ENCODE measurements around the gene UCN. TPM values are rescaled to one million over a fixed set of nuclear protein-coding genes. Genes with fewer than 3 reads are reported as not detected.

UCN gene
- total RNA-seq, 3 donors from 2014 or later, result 0.80 to 8.8 (median 4.6) TPM

DNA sequence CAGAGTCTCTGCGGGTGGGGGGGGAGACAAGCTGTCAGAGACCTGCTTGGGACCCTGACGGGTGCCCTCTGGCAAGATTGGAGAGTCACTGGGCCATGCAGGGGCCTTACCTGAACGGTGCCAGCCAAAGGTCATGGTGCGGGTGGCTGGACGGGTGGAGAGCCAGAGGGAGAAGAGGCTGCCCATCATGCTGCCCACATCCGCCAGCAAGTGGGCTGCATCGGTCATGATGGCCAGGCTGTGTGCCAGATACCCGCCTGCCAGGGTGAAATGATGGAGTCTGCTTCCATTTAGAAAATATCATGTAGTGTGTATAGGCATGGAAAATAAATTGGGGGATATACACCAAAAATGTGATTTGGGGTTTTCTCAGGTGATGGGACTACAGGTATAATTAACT, 50.2 kb downstream of the UCN start:
- Histone ChIP-seq H3K36me3 (no peaks in the 10 kb centered on the region), H3K27me3 (peaks cover 11 to 74% of the 10 kb centered on the region in 2 donors), H3K4me1 (peaks cover 1 to 13% of the 10 kb centered on the region in 2 donors), H3K4me3 (no peak overlapping the region), H3K9me3 (no peaks in the 10 kb centered on the region), H3K27ac (no peak overlapping the region)
- TF ChIP-seq, protein P1, sequence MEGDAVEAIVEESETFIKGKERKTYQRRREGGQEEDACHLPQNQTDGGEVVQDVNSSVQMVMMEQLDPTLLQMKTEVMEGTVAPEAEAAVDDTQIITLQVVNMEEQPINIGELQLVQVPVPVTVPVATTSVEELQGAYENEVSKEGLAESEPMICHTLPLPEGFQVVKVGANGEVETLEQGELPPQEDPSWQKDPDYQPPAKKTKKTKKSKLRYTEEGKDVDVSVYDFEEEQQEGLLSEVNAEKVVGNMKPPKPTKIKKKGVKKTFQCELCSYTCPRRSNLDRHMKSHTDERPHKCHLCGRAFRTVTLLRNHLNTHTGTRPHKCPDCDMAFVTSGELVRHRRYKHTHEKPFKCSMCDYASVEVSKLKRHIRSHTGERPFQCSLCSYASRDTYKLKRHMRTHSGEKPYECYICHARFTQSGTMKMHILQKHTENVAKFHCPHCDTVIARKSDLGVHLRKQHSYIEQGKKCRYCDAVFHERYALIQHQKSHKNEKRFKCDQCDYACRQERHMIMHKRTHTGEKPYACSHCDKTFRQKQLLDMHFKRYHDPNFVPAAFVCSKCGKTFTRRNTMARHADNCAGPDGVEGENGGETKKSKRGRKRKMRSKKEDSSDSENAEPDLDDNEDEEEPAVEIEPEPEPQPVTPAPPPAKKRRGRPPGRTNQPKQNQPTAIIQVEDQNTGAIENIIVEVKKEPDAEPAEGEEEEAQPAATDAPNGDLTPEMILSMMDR (IDR thresholded peaks at IDR 0.05), result no peak
- no peak for TF ChIP-seq POLR2A (IDR thresholded peaks at IDR 0.05)
- no peak for TF ChIP-seq POLR2AphosphoS5 (IDR thresholded peaks at IDR 0.05)
- no peak for DNase-seq (ENCODE audit: low spot score in 2 of 2)
- intact Hi-C loops (cut with DNase I; ENCODE audit: low total_unique reads), result no loop called here

Other genes starting within 250 kb of the UCN start
- gene OST4, start 236.8 kb downstream of the UCN start, total RNA-seq, result 100 to 1,000 TPM; 271 to 309 (median 281) TPM
- gene EMILIN1, start 229.8 kb downstream of the UCN start, total RNA-seq, result 10 to 100 TPM; 25.6 to 94.7 (median 26.9) TPM
- 1 to 10 TPM; 2.2 to 4.1 (median 3.6) TPM for gene KHK, start 221.7 kb downstream of the UCN start, total RNA-seq
- gene CGREF1, start 189.3 kb downstream of the UCN start, total RNA-seq, result 10 to 100 TPM in 1 of 3 donors, 1 to 10 TPM in 2; 3.2 to 16.4 (median 3.4) TPM
- under 1 TPM in 2 of 3 donors, not detected in 1; 0.29 to 0.80 TPM for gene ABHD1, start 184.6 kb downstream of the UCN start, total RNA-seq
- gene PREB, start 173.8 kb downstream of the UCN start, total RNA-seq, result 100 to 1,000 TPM in 1 of 3 donors, 10 to 100 TPM in 2; 51.5 to 113 (median 69.4) TPM
- not detected for gene PRR30, start 169.0 kb downstream of the UCN start, total RNA-seq
- not detected for gene TCF23, start 159.4 kb downstream of the UCN start, total RNA-seq
- gene ATRAID, start 96.4 kb downstream of the UCN start, total RNA-seq, result 100 to 1,000 TPM; 146 to 243 (median 177) TPM
- 10 to 100 TPM; 43.4 to 86.2 (median 84.9) TPM for gene SLC5A6, start 96.2 kb downstream of the UCN start, total RNA-seq
- gene CAD, start 91.1 kb downstream of the UCN start, total RNA-seq, result 10 to 100 TPM; 15.5 to 33.4 (median 17.3) TPM
- under 1 TPM in 1 of 3 donors, not detected in 2; 0.33 TPM for gene SLC30A3, start 45.4 kb downstream of the UCN start, total RNA-seq
- not detected for gene DNAJC5G, start 33.0 kb downstream of the UCN start, total RNA-seq
- gene TRIM54, start 26.0 kb downstream of the UCN start, total RNA-seq, result under 1 TPM in 2 of 3 donors, not detected in 1; 0.15 to 0.66 TPM
- 10 to 100 TPM; 72.8 to 95.1 (median 79.4) TPM for gene MPV17, start 14.7 kb upstream of the UCN start, total RNA-seq
- gene GTF3C2, start 48.3 kb upstream of the UCN start, total RNA-seq, result 10 to 100 TPM; 32.6 to 63.5 (median 55.7) TPM
- gene EIF2B4, start 61.9 kb upstream of the UCN start, total RNA-seq, result 10 to 100 TPM; 38.1 to 48.9 (median 47.9) TPM
- gene SNX17, start 62.2 kb upstream of the UCN start, total RNA-seq, result 100 to 1,000 TPM; 109 to 121 (median 116) TPM
- 10 to 100 TPM in 2 of 3 donors, 1 to 10 TPM in 1; 5.9 to 22.5 (median 15.7) TPM for gene ZNF513, start 72.3 kb upstream of the UCN start, total RNA-seq
- 10 to 100 TPM; 46.2 to 59.0 (median 54.4) TPM for gene PPM1G, start 101.1 kb upstream of the UCN start, total RNA-seq
- 10 to 100 TPM; 70.5 to 87.5 (median 80.3) TPM for gene NRBP1, start 120.2 kb upstream of the UCN start, total RNA-seq
- gene KRTCAP3, start 133.9 kb upstream of the UCN start, total RNA-seq, result 10 to 100 TPM in 2 of 3 donors, 1 to 10 TPM in 1; 3.8 to 31.2 (median 14.7) TPM
- 10 to 100 TPM; 28.2 to 51.5 (median 32.1) TPM for gene IFT172, start 181.3 kb upstream of the UCN start, total RNA-seq
- gene FNDC4, start 186.8 kb upstream of the UCN start, total RNA-seq, result 10 to 100 TPM; 12.4 to 57.7 (median 57.3) TPM
- gene GCKR, start 188.4 kb upstream of the UCN start, total RNA-seq, result 1 to 10 TPM in 2 of 3 donors, not detected in 1; 1.8 to 3.9 TPM